ENCODE data around the gene RBM43.

- no peak for TF ChIP-seq CTCF (conservative IDR thresholded peaks at IDR 0.05; ENCODE audit: low read length)
- no peak for TF ChIP-seq EZH2phosphoT487 (IDR thresholded peaks at IDR 0.05; ENCODE audit: borderline replicate concordance)
Measured at GRCh38 chr2:151260573-151261230, 961 bp downstream of the RBM43 start.

Data from Loucy (cell line).